ENCODE results near the gene PTPRN2. TPM values are rescaled to one million over a fixed set of nuclear protein-coding genes. Genes with fewer than 3 reads are reported as not detected.

Gene PTPRN2
- total and polyA plus RNA-seq, 2 donors (not counting 3 experiments of a cell fraction or from before 2014, with no cell fraction given): 0.62 to 0.88 TPM

- H3K4me1 ChIP-seq (ENCODE audit: control insufficient read depth, extremely low read depth, insufficient read depth, low read length): no peaks in the 10 kb centered on the region
- no peaks in the 10 kb centered on the region for H3K9me1 ChIP-seq (replicated peaks; ENCODE audit: control insufficient read depth, extremely low read depth, insufficient read depth, low read length)
- H3K27me3 ChIP-seq (ENCODE audit: control insufficient read depth in 2 of 2, insufficient read depth in 2 of 2, low read length in 2 of 2): no peaks in the 10 kb centered on the region
- TF ChIP-seq MYC (IDR thresholded peaks at IDR 0.05; ENCODE audit: low read depth, low read length) (no peak), JUN (IDR thresholded peaks at IDR 0.05; ENCODE audit: borderline replicate concordance, insufficient read depth, insufficient read length, low read depth) (no peak), MAX (IDR thresholded peaks at IDR 0.05; ENCODE audit: insufficient read depth, insufficient read length) (no peak), CTCF (IDR thresholded peaks at IDR 0.05; ENCODE audit: extremely low read depth in 1 of 2, insufficient read depth in 1 of 2, low read depth in 1 of 2, low read length in 2 of 2) (no peak)
- H3K4me3 ChIP-seq (replicated peaks in 1 of 3; ENCODE audit: insufficient read depth in 1 of 3, low read depth in 1 of 3, low read length in 3 of 3): no peak overlapping the region
- dilution Hi-C loops (cut with MboI; ENCODE audit: extremely low pct_ligation_motif_present, low sequenced_read_pairs) (no loop called here), intact Hi-C loops (cut with micrococcal nuclease) (no loop called here)
- H3K36me3 ChIP-seq (ENCODE audit: control insufficient read depth in 2 of 2, extremely low read depth in 1 of 2, insufficient read depth in 2 of 2, low read length in 2 of 2): no peaks in the 10 kb centered on the region
- no TSS peak for BruUV-seq (replicated peaks)
- ChIA-PET CTCF (no interaction called here), POLR2A (no interaction called here)
- no peaks in the 10 kb centered on the region for H4K20me1 ChIP-seq (replicated peaks; ENCODE audit: control insufficient read depth, extremely low read depth, insufficient read depth, low read length)
- no peak overlapping the region for H3K27ac ChIP-seq (ENCODE audit: insufficient read depth, low read depth, low read length)
- no peaks in the 10 kb centered on the region for H3K79me2 ChIP-seq (ENCODE audit: control insufficient read depth, insufficient read depth, low read length)
- H3K9ac ChIP-seq (replicated peaks; ENCODE audit: extremely low read depth, insufficient read depth, low read length): no peak overlapping the region
- DNase-seq (ENCODE audit: low read depth, low spot score) (no peak), FAIRE-seq (no peak)
- H3K9me3 ChIP-seq (replicated peaks; ENCODE audit: control insufficient read depth, insufficient read depth, low read length): no peaks in the 10 kb centered on the region
- no peak overlapping the region for H2AFZ ChIP-seq (ENCODE audit: low read depth, low read length)
- no peak overlapping the region for H3K4me2 ChIP-seq (ENCODE audit: insufficient read depth, low read length)
These were observed 912.1 kb downstream of the PTPRN2 start for GRCh38 chr7:157675427-157675927.

GRCh38 chr7:157674715-157675426, 912.8 kb downstream of the PTPRN2 start:
- dilution Hi-C loops (cut with MboI; ENCODE audit: extremely low pct_ligation_motif_present, low sequenced_read_pairs): no loop called here
- ChIA-PET CTCF (no interaction called here), POLR2A (no interaction called here)
- Histone ChIP-seq H3K79me2 (ENCODE audit: control insufficient read depth, insufficient read depth, low read length) (no peaks in the 10 kb centered on the region), H4K20me1 (replicated peaks; ENCODE audit: control insufficient read depth, extremely low read depth, insufficient read depth, low read length) (no peaks in the 10 kb centered on the region), H3K4me2 (ENCODE audit: insufficient read depth, low read length) (no peak overlapping the region), H3K9me3 (replicated peaks; ENCODE audit: control insufficient read depth, insufficient read depth, low read length) (no peaks in the 10 kb centered on the region), H2AFZ (ENCODE audit: low read depth, low read length) (no peak overlapping the region), H3K36me3 (ENCODE audit: control insufficient read depth in 2 of 2, extremely low read depth in 1 of 2, insufficient read depth in 2 of 2, low read length in 2 of 2) (no peaks in the 10 kb centered on the region), H3K4me1 (ENCODE audit: control insufficient read depth, extremely low read depth, insufficient read depth, low read length) (no peaks in the 10 kb centered on the region), H3K9me1 (replicated peaks; ENCODE audit: control insufficient read depth, extremely low read depth, insufficient read depth, low read length) (no peaks in the 10 kb centered on the region), H3K27ac (ENCODE audit: insufficient read depth, low read depth, low read length) (no peak overlapping the region), H3K9ac (replicated peaks; ENCODE audit: extremely low read depth, insufficient read depth, low read length) (no peak overlapping the region), H3K27me3 (ENCODE audit: control insufficient read depth in 2 of 2, insufficient read depth in 2 of 2, low read length in 2 of 2) (no peaks in the 10 kb centered on the region), H3K4me3 (replicated peaks in 1 of 3; ENCODE audit: insufficient read depth in 1 of 3, low read depth in 1 of 3, low read length in 3 of 3) (no peak overlapping the region)
- FAIRE-seq: no peak
- intact Hi-C loops (cut with micrococcal nuclease): no loop called here
- BruUV-seq (replicated peaks): no TSS peak
- no peak for TF ChIP-seq POLR2A (IDR thresholded peaks at IDR 0.05; ENCODE audit: low read depth, low read length)
- TF ChIP-seq CTCF (IDR thresholded peaks at IDR 0.05; ENCODE audit: extremely low read depth in 1 of 2, insufficient read depth in 1 of 2, low read depth in 1 of 2, low read length in 2 of 2): no peak
- TF ChIP-seq MAX (IDR thresholded peaks at IDR 0.05; ENCODE audit: insufficient read depth, insufficient read length): no peak
- TF ChIP-seq POLR2AphosphoS5 (IDR thresholded peaks at IDR 0.05; ENCODE audit: insufficient read depth, low read depth, low read length): no peak
- no peak for TF ChIP-seq MYC (IDR thresholded peaks at IDR 0.05; ENCODE audit: low read depth, low read length)
- no peak for TF ChIP-seq EZH2 (IDR thresholded peaks at IDR 0.05; ENCODE audit: borderline replicate concordance, low read depth, low read length, severe bottlenecking)
- TF ChIP-seq JUN (IDR thresholded peaks at IDR 0.05; ENCODE audit: borderline replicate concordance, insufficient read depth, insufficient read length, low read depth): no peak
- no peak for TF ChIP-seq FOS (IDR thresholded peaks at IDR 0.05; ENCODE audit: borderline replicate concordance, insufficient read depth, low read length)
- TF ChIP-seq GATA2 (IDR thresholded peaks at IDR 0.05; ENCODE audit: insufficient read depth, insufficient read length, low read depth, low read length): no peak
- DNase-seq (ENCODE audit: low read depth, low spot score): no peak

Measured in endothelial cell of umbilical vein (primary cell).